Dermis microvascular lymphatic vessel endothelial cell (primary cell): ENCODE results near the gene NTNG1. TPM values are rescaled to one million over a fixed set of nuclear protein-coding genes. Genes with fewer than 3 reads are reported as not detected.

ENCODE experiments used
- DNase-seq, 2 donors: peaks; one replicate each; pipeline versions ENCODE4 v3.0.0 to v3.0.0-alpha.2; 2010; ENCODE audit warnings: low read depth in 2 of 2
- total RNA-seq: library from RNA; depleted of rRNA; stranded (reverse); fragments of >200 nt; gene quantifications from 2 replicates; pipeline ENCODE4 v1.2.1, GENCODE V29; 2014

Gene NTNG1
- total RNA-seq, 1 donor from 2014 or later, result 0.13 TPM

- DNase-seq, result no peak
Measured at GRCh38 chr1:107451715-107452114, 310.9 kb downstream of the NTNG1 start.

- DNase-seq, result no peak
Measured at GRCh38 chr1:107454791-107455190, 314.0 kb downstream of the NTNG1 start.

GRCh38 chr1:107457989-107458388 is 317.1 kb downstream of the NTNG1 start:
- no peak for DNase-seq

GRCh38 chr1:107459204-107459904 is 318.5 kb downstream of the NTNG1 start:
- DNase-seq, result no peak

GRCh38 chr1:107460035-107460434 is 319.2 kb downstream of the NTNG1 start:
- DNase-seq, result no peak

- no peak for DNase-seq
Measured at GRCh38 chr1:107464827-107465226, 324.0 kb downstream of the NTNG1 start.

- no peak for DNase-seq
Measured at GRCh38 chr1:107467286-107467685, 326.4 kb downstream of the NTNG1 start.

- no peak for DNase-seq
Measured at GRCh38 chr1:107467811-107468210, 327.0 kb downstream of the NTNG1 start.

- DNase-seq, result no peak
Measured at GRCh38 chr1:107473065-107473464, 332.2 kb downstream of the NTNG1 start.

- no peak for DNase-seq
Measured at GRCh38 chr1:107474877-107475612, 334.2 kb downstream of the NTNG1 start.

GRCh38 chr1:107477233-107477632 is 336.4 kb downstream of the NTNG1 start:
- DNase-seq, result no peak

- no peak for DNase-seq
Measured at GRCh38 chr1:107479865-107480350, 339.1 kb downstream of the NTNG1 start.

GRCh38 chr1:107480548-107481415 is 339.9 kb downstream of the NTNG1 start:
- no peak for DNase-seq

GRCh38 chr1:107481756-107482384 is 341.0 kb downstream of the NTNG1 start:
- no peak for DNase-seq

GRCh38 chr1:107483949-107484348 is 343.1 kb downstream of the NTNG1 start:
- no peak for DNase-seq

- DNase-seq, result no peak
Measured at GRCh38 chr1:107486349-107486748, 345.5 kb downstream of the NTNG1 start.

- no peak for DNase-seq
Measured at GRCh38 chr1:107487506-107487905, 346.7 kb downstream of the NTNG1 start.

GRCh38 chr1:107491582-107491981 is 350.7 kb downstream of the NTNG1 start:
- DNase-seq, result no peak

GRCh38 chr1:107493111-107493716 is 352.4 kb downstream of the NTNG1 start:
- no peak for DNase-seq

- DNase-seq, result no peak
Measured at GRCh38 chr1:107494061-107494460, 353.2 kb downstream of the NTNG1 start.

GRCh38 chr1:107496002-107496401 is 355.2 kb downstream of the NTNG1 start:
- no peak for DNase-seq
